Diencephalon (tissue), 1 donor: Measurements from ENCODE around the gene HELT. TPM values are rescaled to one million over a fixed set of nuclear protein-coding genes. Genes with fewer than 3 reads are reported as not detected.

ENCODE experiments used
- total RNA-seq: library from RNA; depleted of rRNA; stranded (reverse); fragments of >200 nt; gene quantifications from one replicate; pipeline ENCODE4 v1.2.3, GENCODE V29; 2014

HELT gene
- 1.6 TPM for total RNA-seq

GRCh38 chr4:185017964-185018772, at the start of gene HELT:
HELT (plus strand) TSS chr4:185018490; CDS start chr4:185018929, 439 bp downstream.

Other genes starting within 250 kb of the HELT start
- gene ACSL1, start 192.5 kb upstream of the HELT start, total RNA-seq = 34.1 TPM
- 54.0 TPM for gene SLC25A4, start 124.8 kb downstream of the HELT start, total RNA-seq
- gene CFAP97, start 185.5 kb downstream of the HELT start, total RNA-seq = 68.3 TPM
- 38.3 TPM for gene SNX25, start 191.1 kb downstream of the HELT start, total RNA-seq